GM19468 (cell line): ENCODE results near the gene ATF6.
A peak's percentile ranks its signal among the peaks of the same experiment; 100 is the strongest.
"Not testable (repeated sequence)": the region's sequence is repeated elsewhere in the genome, so short reads cannot be mapped to it uniquely, and the experiment has no call there.

Source experiments
- ATAC-seq: cut with Tn5 transposase; IDR thresholded peaks from one replicate; pipeline ENCODE4 v1.9.1; 2021; ENCODE audit warnings: mild to moderate bottlenecking, moderate library complexity, moderate number of reproducible peaks; ENCODE audit not compliant: unreplicated experiment; ENCODE audit errors: extremely low read depth

ATF6 gene, protein sequence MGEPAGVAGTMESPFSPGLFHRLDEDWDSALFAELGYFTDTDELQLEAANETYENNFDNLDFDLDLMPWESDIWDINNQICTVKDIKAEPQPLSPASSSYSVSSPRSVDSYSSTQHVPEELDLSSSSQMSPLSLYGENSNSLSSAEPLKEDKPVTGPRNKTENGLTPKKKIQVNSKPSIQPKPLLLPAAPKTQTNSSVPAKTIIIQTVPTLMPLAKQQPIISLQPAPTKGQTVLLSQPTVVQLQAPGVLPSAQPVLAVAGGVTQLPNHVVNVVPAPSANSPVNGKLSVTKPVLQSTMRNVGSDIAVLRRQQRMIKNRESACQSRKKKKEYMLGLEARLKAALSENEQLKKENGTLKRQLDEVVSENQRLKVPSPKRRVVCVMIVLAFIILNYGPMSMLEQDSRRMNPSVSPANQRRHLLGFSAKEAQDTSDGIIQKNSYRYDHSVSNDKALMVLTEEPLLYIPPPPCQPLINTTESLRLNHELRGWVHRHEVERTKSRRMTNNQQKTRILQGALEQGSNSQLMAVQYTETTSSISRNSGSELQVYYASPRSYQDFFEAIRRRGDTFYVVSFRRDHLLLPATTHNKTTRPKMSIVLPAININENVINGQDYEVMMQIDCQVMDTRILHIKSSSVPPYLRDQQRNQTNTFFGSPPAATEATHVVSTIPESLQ

DNA sequence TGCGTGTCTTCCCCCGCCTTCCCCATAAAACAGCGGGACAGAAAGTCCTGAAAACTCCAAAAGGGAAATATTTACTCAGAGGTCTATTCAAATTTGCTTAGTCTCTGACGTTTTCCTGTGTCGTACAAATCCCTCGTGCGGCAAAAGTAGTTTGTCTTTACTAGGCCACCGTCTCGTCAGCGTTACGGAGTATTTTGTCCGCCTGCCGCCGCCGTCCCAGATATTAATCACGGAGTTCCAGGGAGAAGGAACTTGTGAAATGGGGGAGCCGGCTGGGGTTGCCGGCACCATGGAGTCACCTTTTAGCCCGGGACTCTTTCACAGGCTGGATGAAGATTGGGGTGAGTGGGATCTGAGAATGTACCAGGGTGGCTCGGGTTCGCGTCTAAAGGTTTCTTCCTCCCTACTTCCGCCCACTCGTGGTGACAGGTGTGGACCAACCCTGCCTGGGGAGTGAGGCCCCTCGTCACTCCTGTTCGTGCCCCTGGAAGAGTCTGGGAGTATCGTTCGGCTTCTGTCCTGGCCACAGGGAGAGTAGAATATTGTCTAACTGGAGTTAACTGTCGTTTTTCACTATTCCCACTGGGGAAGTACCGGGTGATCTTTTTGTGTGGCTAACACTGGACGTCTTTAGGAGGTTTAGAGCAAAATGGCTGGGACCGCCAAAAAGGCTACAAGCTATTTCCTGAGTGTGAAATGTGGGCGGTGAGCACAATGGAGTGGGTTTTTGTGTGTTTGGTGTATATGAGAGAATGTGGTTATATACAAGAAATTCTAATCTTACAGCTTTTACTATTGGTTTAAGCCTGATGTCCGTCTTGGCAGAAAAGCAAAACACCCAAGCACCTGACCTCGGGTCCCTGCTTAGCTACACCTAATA is at the start of gene ATF6:
TSS of gene ATF6 (plus strand) at position 219 of the 880 bp plus-strand sequence. CDS start at position 260, 41 bp downstream.
- ATAC-seq: no peak

DNA sequence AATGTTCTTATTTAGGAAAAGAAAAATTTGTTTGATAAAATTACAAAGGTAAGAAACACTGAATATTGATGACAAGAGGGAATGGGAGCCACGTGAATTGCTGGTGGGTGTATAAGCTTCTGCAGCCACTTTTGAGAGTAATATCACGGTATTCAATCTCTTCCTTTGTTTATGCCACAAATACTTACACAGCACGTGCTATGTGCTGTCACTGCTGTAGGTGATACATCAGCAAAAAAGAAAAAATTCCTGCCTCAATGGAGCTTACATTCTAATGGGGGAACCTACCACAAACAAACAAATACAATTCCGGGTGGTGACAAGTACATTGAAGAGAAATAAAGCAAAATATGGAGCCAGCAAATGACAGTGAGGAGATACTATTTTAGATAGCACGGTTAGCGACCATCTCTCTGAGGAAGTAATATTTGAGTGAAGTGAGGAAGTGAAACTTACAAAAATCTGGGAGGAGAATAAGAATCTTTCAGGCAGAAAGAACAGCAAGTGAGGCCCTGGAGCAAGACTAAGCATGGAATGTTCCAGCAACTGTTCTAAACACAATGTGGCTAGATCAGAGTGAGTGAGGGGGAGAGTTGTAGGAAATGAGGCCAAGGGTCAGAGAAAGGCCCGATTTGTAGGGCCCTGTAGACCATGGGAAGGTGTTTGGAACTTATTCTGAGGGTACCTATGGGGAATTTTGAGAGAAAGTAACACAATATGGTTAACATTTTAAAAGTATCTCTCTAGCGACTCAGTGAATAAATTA is 47.4 kb upstream of the ATF6 start:
- ATAC-seq: no peak

DNA sequence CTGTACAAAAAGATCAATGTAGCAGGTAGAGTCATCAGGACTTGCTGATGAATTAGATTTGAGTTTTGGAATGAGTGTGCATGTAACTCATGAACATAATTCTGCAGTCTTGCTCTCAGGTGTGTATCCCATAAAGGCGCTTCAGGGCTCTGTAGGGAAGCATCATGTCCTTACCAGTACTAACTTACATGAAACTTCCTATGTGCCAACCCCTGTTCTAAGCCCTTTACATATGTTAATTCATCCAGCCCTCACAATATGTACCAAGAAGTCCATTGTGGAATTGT is 46.9 kb upstream of the ATF6 start:
- ATAC-seq: peak; percentile 25

- no peak for ATAC-seq
Observed at GRCh38 chr1:161720422-161720821, 45.7 kb upstream of the ATF6 start.

DNA sequence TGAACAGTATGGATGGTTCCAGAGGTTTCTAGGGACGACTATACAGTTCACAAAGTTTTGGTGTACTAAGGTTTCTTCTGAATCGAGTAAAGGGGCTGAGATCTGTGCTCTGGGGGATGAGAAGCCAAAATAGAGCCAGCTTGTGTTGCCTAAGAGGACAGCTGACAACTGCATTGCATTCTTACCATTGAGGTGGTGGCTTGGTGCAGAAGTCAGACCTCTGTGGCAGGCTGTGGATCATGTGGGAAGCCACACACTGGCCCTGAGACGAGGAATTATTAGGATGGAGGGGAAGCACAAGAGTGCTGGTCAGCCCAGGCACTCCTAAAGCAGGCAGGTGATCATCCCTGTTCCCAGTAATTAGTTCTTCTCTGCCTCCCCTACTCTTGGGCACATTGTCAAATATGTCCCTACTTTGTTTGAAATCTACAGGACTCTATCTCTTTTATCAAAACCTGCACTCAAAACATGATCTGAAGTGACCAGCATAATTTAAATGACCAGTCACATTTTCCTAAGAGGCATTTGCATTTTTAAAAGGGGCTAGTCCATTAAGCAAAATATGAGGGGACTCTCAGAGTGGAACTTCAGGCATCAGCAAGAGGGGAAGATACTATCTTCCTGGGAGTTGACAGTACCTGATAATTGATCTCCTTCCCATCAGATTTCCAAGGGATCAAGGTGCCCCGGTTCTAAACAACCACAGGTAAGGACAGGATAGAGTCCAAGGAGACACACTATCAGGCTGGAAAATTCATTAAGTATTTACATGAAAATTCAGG is 45.0 kb upstream of the ATF6 start, which contains the start of gene FCRLB:
TSS of gene FCRLB (plus strand) at position 589 of the 782 bp plus-strand sequence. CDS start 1,129 bp downstream, outside the sequence.
- ATAC-seq: no peak

DNA sequence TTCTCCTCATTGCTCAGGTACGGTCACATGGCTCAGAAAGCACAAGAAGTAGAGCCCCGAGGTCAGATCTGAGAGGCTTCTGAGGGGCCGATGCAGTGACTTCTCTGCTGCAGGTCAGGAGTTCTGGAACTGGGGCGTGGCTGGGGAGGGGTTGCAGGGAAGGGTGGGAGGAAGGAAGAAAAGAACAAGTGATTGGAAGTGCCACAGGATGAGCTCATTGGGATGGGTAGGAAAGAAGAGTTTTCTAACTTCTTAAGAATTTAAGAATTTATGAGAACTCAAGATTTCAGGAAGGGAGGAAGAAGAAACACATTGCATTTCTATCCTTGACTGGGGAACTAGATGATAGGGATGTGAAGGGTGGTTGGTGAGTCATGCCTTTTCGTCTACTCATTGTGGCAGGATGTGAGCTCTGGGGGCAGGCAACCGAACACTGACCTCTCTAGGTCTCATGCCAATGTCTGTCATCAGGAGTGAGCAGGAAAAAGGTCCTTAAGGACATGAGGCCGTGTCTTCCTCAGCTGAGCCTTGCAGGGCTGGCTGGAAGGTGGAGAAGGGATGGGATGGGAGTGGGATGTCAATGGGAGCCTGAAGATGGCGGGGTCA is 44.3 kb upstream of the ATF6 start:
- no peak for ATAC-seq

DNA sequence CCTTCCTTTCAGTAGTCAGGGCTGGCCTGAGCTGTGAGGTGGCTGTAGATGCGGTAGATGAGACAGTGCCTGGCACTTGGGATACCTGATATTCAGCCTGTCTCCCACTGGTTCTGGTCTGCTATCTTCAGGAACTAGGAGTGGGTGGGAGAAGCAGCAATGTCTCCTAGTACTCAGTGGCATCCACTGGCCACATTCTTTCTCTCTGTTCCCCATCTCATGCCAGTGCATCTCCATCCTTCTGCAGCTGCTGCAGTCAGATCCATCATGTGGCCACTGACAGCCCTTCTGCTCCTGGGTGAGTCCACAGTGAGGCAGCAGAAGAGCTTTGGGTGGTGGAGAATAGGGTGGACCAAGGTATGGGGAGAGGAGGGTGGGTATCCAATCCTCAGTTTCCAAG is 43.7 kb upstream of the ATF6 start:
- ATAC-seq: no peak

GRCh38 chr1:161723459-161724141 is 42.5 kb upstream of the ATF6 start:
- ATAC-seq: no peak

DNA sequence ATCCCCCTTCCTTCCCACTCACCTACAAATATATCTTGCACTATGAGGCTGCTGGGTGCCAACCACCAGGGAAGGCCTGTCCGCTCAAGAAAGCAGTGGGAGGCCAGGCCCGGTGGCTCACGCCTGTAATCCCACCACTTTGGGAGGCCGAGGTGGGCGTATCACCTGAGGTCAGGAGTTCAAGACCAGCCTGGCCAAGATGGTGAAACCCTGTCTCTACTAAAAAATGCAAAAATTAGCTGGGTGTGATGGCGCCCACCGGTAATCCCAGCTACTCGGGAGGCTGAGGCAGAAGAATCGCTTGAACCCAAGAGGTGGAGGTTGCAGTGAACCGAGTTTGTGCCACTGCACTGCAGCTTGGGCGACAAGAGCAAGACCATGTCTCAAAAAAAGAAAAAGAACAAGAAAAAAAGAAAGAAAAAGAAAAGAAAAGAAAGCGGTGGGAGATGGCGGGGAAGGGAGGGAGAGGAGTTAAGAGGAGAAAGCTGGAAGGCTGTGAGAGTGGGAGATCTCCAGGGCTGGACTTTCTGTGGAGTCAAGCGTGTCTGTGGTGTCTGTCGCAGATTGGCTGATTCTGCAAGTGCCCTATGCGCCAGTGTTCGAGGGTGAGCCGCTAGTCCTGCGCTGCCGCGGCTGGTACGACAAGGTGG is 40.7 kb upstream of the ATF6 start:
- not testable (repeated sequence) for ATAC-seq

GRCh38 chr1:161725908-161726472 is 40.1 kb upstream of the ATF6 start:
- no peak for ATAC-seq

- ATAC-seq: peak; percentile 40
Observed at GRCh38 chr1:161726473-161727255, 39.5 kb upstream of the ATF6 start.

GRCh38 chr1:161727256-161727924 is 38.7 kb upstream of the ATF6 start:
- ATAC-seq: no peak

DNA sequence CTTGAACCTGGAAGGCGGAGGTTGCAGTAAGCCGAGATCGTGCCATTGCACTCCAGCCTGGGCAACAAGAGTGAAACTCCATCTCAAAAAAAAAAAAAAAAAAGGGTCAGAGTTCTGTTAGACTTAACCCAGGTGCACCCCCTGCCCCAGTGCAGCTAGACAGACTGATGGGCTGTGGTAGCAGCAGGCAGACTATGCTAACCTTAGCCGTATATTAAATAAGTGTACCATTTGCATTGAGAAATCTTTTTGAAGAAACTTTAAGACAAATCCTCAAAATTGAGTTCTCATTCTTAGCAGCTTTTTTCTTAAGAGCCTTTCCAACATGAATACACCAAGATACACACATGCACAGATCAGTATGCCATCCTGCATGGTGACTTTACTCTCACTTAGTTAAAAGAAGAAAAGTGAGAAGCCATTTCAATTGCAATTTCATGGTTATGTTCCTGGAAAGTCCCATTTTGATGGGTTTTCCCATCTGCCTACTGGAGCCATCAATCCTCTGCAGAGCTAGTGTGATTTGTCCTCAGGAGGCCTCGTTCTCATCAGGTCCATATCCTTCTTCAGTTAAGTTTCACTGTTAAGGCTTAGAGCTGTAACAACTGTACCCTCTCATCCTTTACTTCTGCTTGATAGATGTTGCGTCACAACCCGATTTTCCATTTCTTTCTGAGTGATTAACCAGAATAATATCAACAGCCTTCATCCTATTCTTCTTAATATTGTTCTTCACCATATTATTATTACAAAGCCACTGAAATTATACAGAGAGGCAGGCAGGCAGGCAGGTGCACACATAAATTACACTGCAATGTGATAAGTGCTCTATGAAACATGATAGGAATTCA is 37.5 kb upstream of the ATF6 start:
- no peak for ATAC-seq

GRCh38 chr1:161730050-161730564 is 36.0 kb upstream of the ATF6 start:
- ATAC-seq: no peak

DNA sequence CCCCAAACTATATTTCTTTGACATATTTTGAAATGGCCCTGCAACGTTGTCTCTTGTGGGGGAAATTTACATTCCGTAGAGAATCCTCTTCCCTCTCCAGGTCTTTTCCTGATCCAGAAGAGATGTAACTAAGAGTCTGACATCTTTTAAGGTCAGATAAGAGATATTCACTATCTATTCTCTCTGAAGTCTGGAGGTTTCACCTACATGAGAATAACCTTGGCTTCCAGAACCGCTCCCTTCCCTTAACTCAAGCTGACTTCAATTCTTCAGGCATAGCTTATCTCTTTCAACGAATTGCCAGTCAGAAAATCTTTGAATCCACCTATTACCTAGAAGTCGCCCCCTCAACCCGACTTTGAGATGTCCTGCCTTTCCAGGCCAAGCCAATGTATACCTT is 34.9 kb upstream of the ATF6 start:
- ATAC-seq: no peak
